GM12878 (cell line): ENCODE measurements around the gene PMAIP1. TPM values are rescaled to one million over a fixed set of nuclear protein-coding genes. Genes with fewer than 3 reads are reported as not detected.
A peak's percentile ranks its signal among the peaks of the same experiment; 100 is the strongest.

Experiments used
- ATAC-seq: fragments of 200-7000 bp; cut with Tn5 transposase; 3 replicates; pipeline ENCODE4 v1.9.1; 2020; ENCODE audit warnings: mild to moderate bottlenecking, moderate library complexity
- BruUV-seq: library from RNA; stranded (reverse); fragments of 400-500 nt; replicated peaks from 2 replicates; lab custom pipeline; 2021; lab: Mats Ljungman, UMichigan
- CTCF ChIA-PET: fragments of 300-600 bp; sonication (Branson Sonifier 250); formaldehyde crosslinking; extraction: SDS; loops from one replicate; lab custom pipeline; 2021; ENCODE audit warnings: inconsistent platforms; lab: Yijun Ruan, JAX
- POLR2A ChIA-PET: fragments of 350-600 bp; formaldehyde crosslinking; extraction: SDS; loops from one replicate; lab custom pipeline; 2021; ENCODE audit warnings: inconsistent platforms; lab: Charles Lee
- RAD21 ChIA-PET: fragments of 300-600 bp; sonication (Branson Sonifier 250); formaldehyde crosslinking; loops from one replicate; lab custom pipeline; 2023; ENCODE audit warnings: antibody characterized with exemption; ENCODE audit not compliant: unreplicated experiment; lab: Charles Lee
- SMC1A ChIA-PET: fragments of 300-600 bp; sonication (Branson Sonifier 250); formaldehyde crosslinking; loops from one replicate; lab custom pipeline; 2023; ENCODE audit not compliant: unreplicated experiment, uncharacterized antibody; lab: Charles Lee
- DNase-seq: peaks from one replicate; pipeline ENCODE4 v3.0.0-alpha.2; 2011; ENCODE audit warnings: low read depth, low spot score
- FAIRE-seq: peaks from 3 replicates; lab custom pipeline; 2011; peaks lifted over from hg19 to GRCh38; lab: Jason Lieb, UNC
- H2AFZ ChIP-seq: 2 replicates; pipeline ENCODE4 v1.6.0; 2011; ENCODE audit warnings: low read depth, low read length, control low read depth; ENCODE audit not compliant: control insufficient read depth
- H3K27ac ChIP-seq: 2 replicates; pipeline ENCODE4 v1.5.1; 2011; ENCODE audit warnings: control low read depth; ENCODE audit not compliant: control insufficient read depth, insufficient read depth
- H3K27me3 ChIP-seq, 2 experiments: replicated peaks in 1 of 2; 2 replicates each; pipeline versions ENCODE4 v1.6.0 to v1.6.1; 2011; ENCODE audit warnings: low read length in 1 of 2; ENCODE audit not compliant: control insufficient read depth in 2 of 2, insufficient read depth in 2 of 2
- H3K36me3 ChIP-seq, 2 experiments: 2 replicates each; pipeline ENCODE4 v1.5.1; 2011; ENCODE audit warnings: low read length in 1 of 2; ENCODE audit not compliant: control insufficient read depth in 2 of 2, insufficient read depth in 2 of 2
- H3K4me1 ChIP-seq: 2 replicates; pipeline ENCODE4 v1.6.1; 2011; ENCODE audit warnings: mild to moderate bottlenecking, low read length, moderate library complexity, mixed read lengths; ENCODE audit not compliant: control insufficient read depth, insufficient read depth
- H3K4me2 ChIP-seq: 2 replicates; pipeline ENCODE4 v1.6.0; 2011; ENCODE audit warnings: control low read depth; ENCODE audit not compliant: control insufficient read depth, insufficient read depth
- H3K4me3 ChIP-seq: fragments of 200-600 bp; sonication (generic); 2 replicates; pipeline ENCODE4 v1.5.1; 2016
- H3K79me2 ChIP-seq: 2 replicates; pipeline ENCODE4 v1.6.0; 2011; ENCODE audit warnings: low read length; ENCODE audit not compliant: control insufficient read depth, insufficient read depth
- H3K9ac ChIP-seq: 2 replicates; pipeline ENCODE4 v1.8.0; 2011; ENCODE audit warnings: low read length, control low read depth, mixed read lengths; ENCODE audit not compliant: control insufficient read depth, insufficient read depth
- H3K9me3 ChIP-seq: replicated peaks from 3 replicates; pipeline ENCODE4 v1.5.1; 2011; ENCODE audit warnings: mild to moderate bottlenecking, low read length; ENCODE audit not compliant: control insufficient read depth, insufficient read depth
- H4K20me1 ChIP-seq: 2 replicates; pipeline ENCODE4 v1.6.0; 2011; ENCODE audit not compliant: control insufficient read depth, insufficient read depth
- BHLHE40 ChIP-seq, 2 experiments: fragments of 450-650 bp in 1 of 2; IDR thresholded peaks; 2 replicates each; pipeline ENCODE4 v1.6.1; 2011 to 2017; ENCODE audit warnings: low read depth in 2 of 2, borderline replicate concordance in 1 of 2, improper control_type of control experiment in 1 of 2, low read length in 1 of 2, mild to moderate bottlenecking in 1 of 2
- EED ChIP-seq: sonication (generic); IDR thresholded peaks from 2 replicates; pipeline ENCODE4 v1.6.1; 2016; ENCODE audit warnings: antibody characterized with exemption, low read depth
- EP300 ChIP-seq, 2 experiments: fragments of 150-350 bp in 1 of 2; IDR thresholded peaks; 2 replicates each; pipeline ENCODE4 v1.6.1; 2011 to 2012; ENCODE audit warnings: low read depth in 2 of 2, low read length in 2 of 2, borderline replicate concordance in 1 of 2, improper control_type of control experiment in 1 of 2, inconsistent platforms in 1 of 2; ENCODE audit not compliant: control insufficient read depth in 1 of 2
- ETV6 ChIP-seq, 2 experiments: fragments of 450-650 bp in 1 of 2; IDR thresholded peaks in 1 of 2; conservative IDR thresholded peaks in 1 of 2; 2 replicates each; pipeline ENCODE4 v1.6.1; 2014; ENCODE audit warnings: antibody characterized with exemption in 1 of 2, borderline replicate concordance in 1 of 2, low read depth in 1 of 2, mild to moderate bottlenecking in 1 of 2, moderate library complexity in 1 of 2
- FOS ChIP-seq: IDR thresholded peaks from 3 replicates; pipeline ENCODE4 v1.6.1; 2011; ENCODE audit warnings: borderline replicate concordance; ENCODE audit not compliant: insufficient read length; ENCODE audit errors: extremely low read depth
- IKZF1 ChIP-seq: fragments of 450-650 bp; conservative IDR thresholded peaks from 2 replicates; pipeline ENCODE4 v1.6.1; 2017; ENCODE audit warnings: antibody characterized with exemption, mild to moderate bottlenecking
- IKZF2 ChIP-seq, 2 experiments: fragments of 450-650 bp; IDR thresholded peaks; 2 replicates each; pipeline ENCODE4 v1.6.1; 2017; ENCODE audit warnings: mild to moderate bottlenecking in 2 of 2, moderate library complexity in 2 of 2
- JUNB ChIP-seq: IDR thresholded peaks from 2 replicates; pipeline ENCODE4 v1.6.1; 2016; ENCODE audit warnings: antibody characterized with exemption, mild to moderate bottlenecking
- MEF2B ChIP-seq: fragments of 450-650 bp; IDR thresholded peaks from 2 replicates; pipeline ENCODE4 v1.6.1; 2018; ENCODE audit warnings: mild to moderate bottlenecking, moderate library complexity; ENCODE audit not compliant: partially characterized antibody, poor library complexity, severe bottlenecking
- NFIC ChIP-seq: IDR thresholded peaks from 2 replicates; pipeline ENCODE4 v1.6.1; 2012; ENCODE audit warnings: low read depth, mild to moderate bottlenecking, inconsistent platforms, low read length, moderate library complexity
- RAD51 ChIP-seq: fragments of 450-650 bp; IDR thresholded peaks from 2 replicates; pipeline ENCODE4 v1.6.1; 2016; ENCODE audit warnings: moderate library complexity, mild to moderate bottlenecking, inconsistent platforms
- RUNX3 ChIP-seq: IDR thresholded peaks from 2 replicates; pipeline ENCODE4 v1.6.1; 2012; ENCODE audit warnings: low read length, inconsistent platforms
- TCF12 ChIP-seq: IDR thresholded peaks from 2 replicates; pipeline ENCODE4 v1.6.1; 2011; ENCODE audit warnings: low read depth, mild to moderate bottlenecking, low read length
- TCF7 ChIP-seq: IDR thresholded peaks from 2 replicates; pipeline ENCODE4 v1.6.1; 2014; ENCODE audit warnings: antibody characterized with exemption, borderline replicate concordance
- YBX1 ChIP-seq: fragments of 450-650 bp; IDR thresholded peaks from 2 replicates; pipeline ENCODE4 v1.6.1; 2016; ENCODE audit warnings: antibody characterized with exemption
- WGBS: methylation state at CpG from one replicate; pipeline ENCODE4 v1.1.6; 2016; ENCODE audit warnings: low lambda C conversion rate; ENCODE audit not compliant: insufficient replicate concordance, insufficient coverage; ENCODE audit errors: missing lambda C conversion rate; 5-methylcytosine and 5-hydroxymethylcytosine counted together
- in situ Hi-C: fragments of 300-500 bp; cut with MboI; formaldehyde crosslinking; loops from 9 replicates; pipeline ENCODE4 v1.14.3; 2018; ENCODE audit warnings: mixed read lengths
- intact Hi-C: fragments of 100-400 bp; cut with micrococcal nuclease; formaldehyde crosslinking; loops from one replicate; pipeline ENCODE4 v1.14.2; 2022; ENCODE audit not compliant: unreplicated experiment
- polyA plus RNA-seq, 11 experiments: library from polyadenylated mRNA; depleted of rRNA in 4 of 11; unstranded in 6 of 11; stranded (reverse) in 5 of 11; fragments of >200 nt; fragmentation: Nextera tagmentation in 4 of 11; fragmentation: Illumina TruSeq in 1 of 11; extraction: Ambion mirVana in 4 of 11; extraction: Trizol in 1 of 11; gene quantifications; 1 replicate in 1 of 11; 2 replicates in 10 of 11; pipeline versions ENCODE4 v1.2.1 to v1.2.3, GENCODE V29; 2011 to 2016; ENCODE audit warnings: inconsistent platforms in 2 of 11, missing spikeins in 2 of 11, low read depth in 1 of 11
- total RNA-seq, 4 experiments: library from RNA; depleted of rRNA in 3 of 4; stranded (reverse); fragments of >200 nt in 3 of 4; fragmentation: Illumina TruSeq in 1 of 4; extraction: Trizol in 1 of 4; gene quantifications; 2 replicates each; pipeline versions ENCODE4 v1.2.1 to v1.2.3, GENCODE V29; 2013 to 2021
- TF ChIP-seq, protein P1 (sequence below): fragments of 150-350 bp; IDR thresholded peaks from 2 replicates; pipeline ENCODE4 v1.6.1; 2014; ENCODE audit warnings: mild to moderate bottlenecking, low read depth, low read length
- TF ChIP-seq, protein P2 (sequence below): IDR thresholded peaks from 2 replicates; pipeline ENCODE4 v1.6.1; 2011; ENCODE audit warnings: borderline replicate concordance, low read depth, mild to moderate bottlenecking, moderate library complexity, mixed read lengths, low read length; ENCODE audit not compliant: insufficient read depth; ENCODE audit errors: extremely low read length
- TF ChIP-seq, protein P3 (sequence below): IDR thresholded peaks from 2 replicates; pipeline ENCODE4 v1.6.1; 2011; ENCODE audit warnings: low read depth, low read length, improper control_type of control experiment, borderline replicate concordance

PMAIP1 gene
- total and polyA plus RNA-seq, 10 of the 15 experiments (the other 5 are each of a cell fraction or from before 2014, with no cell fraction given): 74.0 to 219 (median 112) TPM

DNA sequence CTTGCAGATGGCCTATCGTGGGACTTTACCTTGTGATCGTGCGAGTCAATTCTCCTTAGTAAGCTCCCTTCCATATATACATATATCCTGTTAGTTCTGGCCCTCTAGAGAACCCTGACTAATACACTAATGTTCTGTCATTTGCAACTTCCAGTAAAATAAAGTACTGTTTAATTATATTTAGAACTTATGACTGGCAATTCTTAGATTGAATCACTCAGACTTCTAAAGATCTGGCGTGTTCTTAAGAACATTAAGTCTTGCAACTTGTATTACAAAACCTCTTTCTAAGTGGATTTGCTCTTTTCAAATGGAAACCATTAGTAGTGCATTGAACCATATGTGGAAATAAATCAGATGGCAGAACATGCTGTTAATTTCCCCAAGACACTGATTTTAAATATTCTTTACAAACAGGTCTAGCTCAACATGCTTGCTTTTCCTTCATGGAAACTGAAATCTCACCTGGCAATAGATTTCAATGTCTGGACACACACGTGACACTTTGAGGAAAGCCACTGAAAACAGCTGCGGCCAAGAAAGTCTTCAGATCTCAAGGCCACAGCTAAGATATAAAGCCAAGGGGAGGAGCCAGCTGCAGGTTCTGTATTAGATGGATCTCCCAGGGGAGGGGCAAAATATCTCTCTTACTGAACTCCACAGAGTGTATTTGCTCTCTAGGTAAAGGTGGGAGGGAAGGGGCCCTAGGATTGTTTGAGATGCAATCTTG lies 50.6 kb downstream of the PMAIP1 start:
- DNase-seq (no peak), FAIRE-seq (peak; percentile 49), ATAC-seq (peak; percentile 48)
- no peak overlapping the region for H3K9ac ChIP-seq
- 12% methylated on average over 6 of the region's 6 CpGs for WGBS
- H3K79me2 ChIP-seq: no peaks in the 10 kb centered on the region
- H3K4me3 ChIP-seq: no peak overlapping the region; the same call in 1 of the 2 replicates
- peak overlapping the region; percentile 31; the same call in 1 of the 2 replicates for H3K4me2 ChIP-seq
- CTCF ChIA-PET: interaction anchor here (0.6 to 2.8 kb wide), 9 partner anchors 9 to 599 kb away, joined by 3 to 8 read pairs (median 3); no protein-coding TSS in a partner anchor
- SMC1A ChIA-PET: interaction anchor here (0.6 to 11.8 kb wide), 12 partner anchors 9 to 588 kb away, joined by 3 to 257 read pairs (median 8); partner anchors contain the start of gene PMAIP1
- H3K36me3 ChIP-seq: no peaks in the 10 kb centered on the region
- H2AFZ ChIP-seq: no peak overlapping the region
- POLR2A ChIA-PET: interaction anchor here (0.9 to 1.0 kb wide), 2 partner anchors 12 to 23 kb away, joined by 4 read pairs; no protein-coding TSS in a partner anchor
- H4K20me1 ChIP-seq: no peaks in the 10 kb centered on the region
- RAD21 ChIA-PET: interaction anchor here (0.7 to 3.2 kb wide), 8 partner anchors 11 to 50 kb away, joined by 3 to 14 read pairs (median 4); no protein-coding TSS in a partner anchor
- H3K9me3 ChIP-seq: no peaks in the 10 kb centered on the region
- H3K27ac ChIP-seq: no peak overlapping the region
- H3K4me1 ChIP-seq: peaks cover 40% of the 10 kb centered on the region
- H3K27me3 ChIP-seq: no peaks in the 10 kb centered on the region
- BruUV-seq: no TSS peak
- in situ Hi-C loops: no loop called here
- intact Hi-C loops: no loop called here
- peak; percentile 74 for TF ChIP-seq RUNX3
- TF ChIP-seq JUNB: peak; percentile 51; the same call in 1 of the 2 replicates
- 0 out of 2 replicates have a peak, but pooled peaks have one; percentile 46 for TF ChIP-seq IKZF1
- 0 out of 2 replicates have a peak, but pooled peaks have one; percentile 24 for TF ChIP-seq TCF12
- 0 out of 4 replicates have a peak, but pooled peaks of 1 of the 2 experiments have one; percentile 49 for TF ChIP-seq EP300 (IDR thresholded peaks at IDR 0.05; ENCODE audit: borderline replicate concordance in 1 of 2, control insufficient read depth in 1 of 2, low read depth in 2 of 2, low read length in 2 of 2)
- TF ChIP-seq FOS: no peak
- TF ChIP-seq TCF7: 0 out of 2 replicates have a peak, but pooled peaks have one; percentile 46
- no peak for TF ChIP-seq ETV6 (conservative IDR thresholded peaks at IDR 0.05 in 1 of 2, IDR thresholded peaks at IDR 0.05 in 1 of 2; ENCODE audit: borderline replicate concordance in 1 of 2, low read depth in 1 of 2)
- TF ChIP-seq YBX1: no peak
- TF ChIP-seq EED: peak; percentile 44; the same call in 1 of the 2 replicates
- TF ChIP-seq, protein P1, sequence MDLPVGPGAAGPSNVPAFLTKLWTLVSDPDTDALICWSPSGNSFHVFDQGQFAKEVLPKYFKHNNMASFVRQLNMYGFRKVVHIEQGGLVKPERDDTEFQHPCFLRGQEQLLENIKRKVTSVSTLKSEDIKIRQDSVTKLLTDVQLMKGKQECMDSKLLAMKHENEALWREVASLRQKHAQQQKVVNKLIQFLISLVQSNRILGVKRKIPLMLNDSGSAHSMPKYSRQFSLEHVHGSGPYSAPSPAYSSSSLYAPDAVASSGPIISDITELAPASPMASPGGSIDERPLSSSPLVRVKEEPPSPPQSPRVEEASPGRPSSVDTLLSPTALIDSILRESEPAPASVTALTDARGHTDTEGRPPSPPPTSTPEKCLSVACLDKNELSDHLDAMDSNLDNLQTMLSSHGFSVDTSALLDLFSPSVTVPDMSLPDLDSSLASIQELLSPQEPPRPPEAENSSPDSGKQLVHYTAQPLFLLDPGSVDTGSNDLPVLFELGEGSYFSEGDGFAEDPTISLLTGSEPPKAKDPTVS: no peak
- peak; percentile 17 for TF ChIP-seq MEF2B
- TF ChIP-seq, protein P2, sequence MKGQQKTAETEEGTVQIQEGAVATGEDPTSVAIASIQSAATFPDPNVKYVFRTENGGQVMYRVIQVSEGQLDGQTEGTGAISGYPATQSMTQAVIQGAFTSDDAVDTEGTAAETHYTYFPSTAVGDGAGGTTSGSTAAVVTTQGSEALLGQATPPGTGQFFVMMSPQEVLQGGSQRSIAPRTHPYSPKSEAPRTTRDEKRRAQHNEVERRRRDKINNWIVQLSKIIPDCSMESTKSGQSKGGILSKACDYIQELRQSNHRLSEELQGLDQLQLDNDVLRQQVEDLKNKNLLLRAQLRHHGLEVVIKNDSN: peak; percentile 33
- TF ChIP-seq NFIC: peak; percentile 50; the same call in 1 of the 2 replicates
- TF ChIP-seq RAD51: peak; percentile 85
- peak; percentile 20 to 47; a peak in 2 of 4 replicates for TF ChIP-seq IKZF2 (IDR thresholded peaks at IDR 0.05)
- peak; percentile 78 to 79 for TF ChIP-seq BHLHE40 (IDR thresholded peaks at IDR 0.05; ENCODE audit: borderline replicate concordance in 1 of 2, low read depth in 2 of 2, low read length in 1 of 2)
- TF ChIP-seq, protein P3, sequence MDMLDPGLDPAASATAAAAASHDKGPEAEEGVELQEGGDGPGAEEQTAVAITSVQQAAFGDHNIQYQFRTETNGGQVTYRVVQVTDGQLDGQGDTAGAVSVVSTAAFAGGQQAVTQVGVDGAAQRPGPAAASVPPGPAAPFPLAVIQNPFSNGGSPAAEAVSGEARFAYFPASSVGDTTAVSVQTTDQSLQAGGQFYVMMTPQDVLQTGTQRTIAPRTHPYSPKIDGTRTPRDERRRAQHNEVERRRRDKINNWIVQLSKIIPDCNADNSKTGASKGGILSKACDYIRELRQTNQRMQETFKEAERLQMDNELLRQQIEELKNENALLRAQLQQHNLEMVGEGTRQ: peak; percentile 45; the same call in 1 of the 2 replicates
